Stimulated activated naive CD8-positive, alpha-beta T cell treated with anti-CD3 and anti-CD28 coated beads, Interleukin-15, amount 100 ng/mL, for 72 hours (primary cell): ENCODE results near the gene SLC17A9.
A peak's percentile ranks its signal among the peaks of the same experiment; 100 is the strongest.

ENCODE experiments used
- ATAC-seq: fragments of 150-1000 bp; cut with Tn5 transposase; 2 replicates; pipeline ENCODE4 v1.10.0; 2021; ENCODE audit warnings: mild to moderate bottlenecking, moderate library complexity
- DNase-seq, 2 donors: peaks; one replicate each; pipeline ENCODE4 v3.0.0; 2021 to 2022
- H3K27ac Mint-ChIP-seq, 2 donors: one replicate each; pipeline ENCODE4 v1.8.0; 2022; ENCODE audit warnings: mild to moderate bottlenecking in 2 of 2, mixed read lengths in 2 of 2, moderate library complexity in 2 of 2
- H3K27me3 Mint-ChIP-seq: one replicate; pipeline ENCODE4 v1.8.0; 2022; ENCODE audit warnings: mixed read lengths
- H3K4me1 Mint-ChIP-seq: one replicate; pipeline ENCODE4 v1.8.0; 2022; ENCODE audit warnings: mild to moderate bottlenecking, mixed read lengths
- H3K4me3 Mint-ChIP-seq, 2 donors: one replicate each; pipeline ENCODE4 v1.8.0; 2022; ENCODE audit warnings: mild to moderate bottlenecking in 2 of 2, mixed read lengths in 2 of 2, moderate library complexity in 1 of 2
- H3K9me3 Mint-ChIP-seq, 2 donors: one replicate each; pipeline ENCODE4 v1.8.0; 2022; ENCODE audit warnings: mixed read lengths in 2 of 2

The SLC17A9 gene

DNA sequence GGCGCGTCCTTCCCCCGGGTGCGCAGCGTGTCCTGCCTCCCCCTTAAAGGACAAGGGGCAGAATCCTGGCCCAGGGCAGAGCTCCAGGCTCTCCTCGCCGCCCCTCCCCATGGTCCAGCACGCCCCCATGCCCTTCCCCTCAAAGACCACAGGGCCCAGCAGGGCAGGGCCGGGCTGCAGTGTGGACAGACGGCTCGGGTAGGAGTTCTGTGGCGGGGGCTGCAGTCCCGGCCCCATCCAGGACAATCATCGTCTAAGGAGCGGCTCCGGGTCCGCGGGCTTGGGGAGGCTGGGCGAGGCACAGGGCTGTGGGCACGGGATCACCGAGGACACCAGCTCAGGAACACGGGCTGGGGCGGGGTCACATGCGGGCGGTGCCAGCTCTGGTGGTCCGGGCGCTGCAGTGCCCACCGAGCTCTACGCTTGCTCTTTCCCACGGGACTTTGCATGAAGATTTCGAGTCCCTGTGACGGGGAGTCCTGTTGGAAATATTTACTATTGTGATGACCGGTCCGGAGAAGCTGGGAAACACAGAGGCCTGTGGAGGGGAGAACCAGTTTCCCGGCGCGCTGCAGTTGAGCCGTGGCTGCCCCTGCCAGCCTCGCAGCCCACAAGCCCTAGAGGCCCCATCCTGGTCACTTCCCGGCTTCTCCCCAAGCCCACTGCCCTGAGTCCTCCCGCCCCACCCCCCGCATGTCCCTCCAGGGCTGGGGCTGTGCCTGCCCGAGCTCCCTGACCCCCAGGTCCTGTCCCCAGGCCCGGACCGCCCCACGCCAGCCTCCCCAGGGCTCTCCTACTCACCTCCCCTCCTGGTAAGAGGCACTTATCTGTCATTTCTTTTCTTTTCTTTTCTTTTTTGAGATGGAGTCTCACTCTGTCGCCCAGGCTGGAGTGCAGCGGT lies 20.6 kb downstream of the SLC17A9 start:
- peak overlapping the region; percentile 58 to 75 for H3K4me3 Mint-ChIP-seq
- H3K9me3 Mint-ChIP-seq, result no peaks in the 10 kb centered on the region
- H3K27ac Mint-ChIP-seq, result no peak overlapping the region

DNA sequence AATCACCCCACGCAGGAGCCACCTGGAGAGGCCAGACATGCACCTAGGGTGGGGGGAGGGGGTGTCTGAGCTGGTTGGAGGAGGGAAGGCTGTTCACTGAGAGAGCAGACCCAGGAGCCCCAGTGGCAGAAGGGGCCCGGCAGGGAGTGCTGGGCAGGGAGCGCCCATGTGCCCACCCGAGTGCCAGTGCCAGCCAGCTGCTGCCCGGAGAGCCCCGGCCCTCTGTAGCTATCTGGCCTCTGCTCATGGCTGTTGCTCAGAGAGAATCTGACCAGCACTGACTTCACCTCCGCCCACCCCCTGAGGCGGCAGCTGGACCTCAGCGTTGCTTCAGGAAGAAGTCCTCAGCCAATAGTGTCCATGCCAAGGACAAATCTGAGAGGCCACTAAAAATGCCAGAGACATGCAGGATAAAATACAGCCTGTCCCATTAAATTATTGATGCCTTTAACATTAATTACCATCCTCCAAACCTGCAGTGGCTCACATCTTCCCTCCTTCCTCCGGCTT lies 22.8 kb downstream of the SLC17A9 start:
- Mint-ChIP-seq H3K27ac (no peak overlapping the region), H3K4me3 (no peak overlapping the region), H3K27me3 (peaks cover 90% of the 10 kb centered on the region), H3K4me1 (peaks cover 52% of the 10 kb centered on the region), H3K9me3 (no peaks in the 10 kb centered on the region)
- no peak for ATAC-seq
- no peak for DNase-seq

More for the DNA sequence above, 20.6 kb downstream of the SLC17A9 start:
- peaks cover 35% of the 10 kb centered on the region for H3K4me1 Mint-ChIP-seq
- peaks cover 68% of the 10 kb centered on the region for H3K27me3 Mint-ChIP-seq
- no peak for DNase-seq
- ATAC-seq, result no peak

DNA sequence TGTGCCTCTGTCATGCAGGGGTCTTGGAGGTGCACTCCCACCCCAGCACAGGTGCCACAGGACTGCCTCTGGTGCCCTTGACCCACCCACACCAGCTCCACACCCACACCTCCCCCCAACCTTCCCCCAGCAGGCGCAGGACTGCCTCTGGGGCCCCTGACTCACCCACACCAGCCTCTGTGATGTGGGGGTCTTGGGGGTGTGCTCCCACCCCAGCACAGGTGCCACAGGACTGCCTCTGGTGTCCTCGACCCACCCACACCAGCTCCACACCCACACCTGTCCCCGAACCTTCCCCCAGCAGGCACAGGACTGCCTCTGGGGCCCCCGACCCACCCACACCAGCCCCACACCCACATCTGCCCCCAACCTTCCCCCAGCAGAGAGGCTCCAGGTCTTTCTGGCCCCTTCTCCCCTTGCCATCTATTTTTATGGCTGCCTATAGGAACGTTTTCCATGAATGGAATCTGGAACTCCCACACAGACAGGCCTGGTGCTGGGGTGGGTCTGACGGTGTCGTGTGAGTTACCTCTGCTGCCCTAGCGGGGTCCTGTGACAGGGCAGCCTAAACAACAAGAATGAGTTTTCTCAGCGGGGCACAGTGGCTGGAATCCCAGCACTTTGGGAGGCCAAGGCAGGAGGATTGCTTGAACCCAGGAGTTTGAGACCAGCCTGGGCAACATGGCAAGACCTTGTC lies 23.5 kb downstream of the SLC17A9 start:
- H3K27ac Mint-ChIP-seq, result no peak overlapping the region
- peaks cover 96% of the 10 kb centered on the region for H3K27me3 Mint-ChIP-seq
- H3K9me3 Mint-ChIP-seq, result no peaks in the 10 kb centered on the region
- no peak overlapping the region for H3K4me3 Mint-ChIP-seq
- DNase-seq, result no peak
- peaks cover 58% of the 10 kb centered on the region for H3K4me1 Mint-ChIP-seq
- ATAC-seq, result no peak

DNA sequence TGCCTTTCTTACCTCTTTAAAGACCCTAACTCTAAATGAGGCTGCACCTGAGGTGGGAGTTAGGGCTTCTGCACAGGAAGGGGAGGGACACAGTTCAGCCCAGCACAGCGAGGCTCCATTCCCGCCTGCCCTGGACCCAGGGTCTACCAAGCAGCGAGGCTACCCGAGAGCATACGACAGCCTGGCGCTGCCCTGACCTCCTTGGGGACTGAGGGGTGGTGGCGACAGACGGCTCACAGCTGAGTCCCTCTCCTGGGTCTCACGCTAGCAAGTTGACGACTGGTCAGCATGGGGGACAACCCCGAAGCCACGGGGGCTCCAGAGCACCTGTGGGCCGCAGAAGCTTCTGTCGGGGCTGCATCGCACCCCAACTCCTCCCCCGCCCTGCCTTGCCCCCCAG lies 24.4 kb downstream of the SLC17A9 start:
- ATAC-seq (no peak), DNase-seq (no peak)
- H3K9me3 Mint-ChIP-seq, result no peaks in the 10 kb centered on the region
- no peak overlapping the region for H3K27ac Mint-ChIP-seq
- H3K4me1 Mint-ChIP-seq, result peaks cover 60% of the 10 kb centered on the region
- H3K27me3 Mint-ChIP-seq, result peaks cover 96% of the 10 kb centered on the region
- no peak overlapping the region for H3K4me3 Mint-ChIP-seq

DNA sequence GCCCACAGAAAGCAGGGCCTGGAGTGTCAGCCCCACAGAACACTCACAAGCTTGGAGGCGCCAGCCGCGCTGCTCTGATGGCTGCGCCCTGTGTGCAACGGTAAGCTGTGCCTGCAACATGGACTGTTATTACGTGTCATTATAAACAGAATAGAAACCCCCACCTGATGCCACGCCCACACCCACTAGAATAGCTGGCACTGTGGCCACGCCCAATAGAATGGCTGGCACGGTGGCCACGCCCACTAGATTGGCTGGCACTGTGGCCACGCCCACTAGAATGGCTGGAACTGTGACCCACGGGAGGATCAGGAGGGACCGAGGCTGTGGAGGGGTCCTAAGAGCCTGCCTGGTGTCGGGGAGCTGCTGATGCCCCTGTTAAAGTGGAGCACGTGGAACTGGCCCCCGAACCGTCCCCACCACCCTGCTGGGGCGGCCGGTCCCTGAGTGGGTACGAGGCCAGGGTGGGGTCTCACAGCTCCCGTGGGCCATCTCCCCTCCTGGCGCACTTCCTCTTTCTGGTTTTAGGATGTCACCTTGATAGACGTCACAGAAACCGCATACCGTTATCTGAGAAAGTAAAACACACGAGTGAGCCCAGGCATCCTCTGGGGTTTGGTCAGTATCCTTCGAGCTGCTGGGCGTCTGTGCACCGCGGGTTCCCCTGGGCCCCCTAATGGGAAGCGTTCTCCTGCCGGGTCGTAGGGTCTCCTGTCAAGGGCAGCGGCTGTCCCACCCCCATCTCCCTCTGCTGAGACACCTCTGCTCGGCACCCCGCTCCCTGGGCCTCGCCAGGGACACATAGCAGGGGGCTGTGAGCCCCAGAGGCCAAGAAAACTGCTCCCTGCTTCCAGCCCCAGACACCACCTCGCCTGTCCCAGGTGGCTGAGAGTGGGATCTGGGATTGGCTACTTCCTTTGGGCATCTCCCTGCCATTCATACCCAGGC lies 25.4 kb downstream of the SLC17A9 start:
- Mint-ChIP-seq H3K4me3 (peak overlapping the region; percentile 70 to 78), H3K9me3 (no peaks in the 10 kb centered on the region), H3K27me3 (peaks cover 94% of the 10 kb centered on the region), H3K4me1 (peaks cover 59% of the 10 kb centered on the region), H3K27ac (peak overlapping the region in 1 of 2 donors; percentile 25)
- ATAC-seq, result peak; percentile 87
- DNase-seq, result peak; percentile 66 to 85

DNA sequence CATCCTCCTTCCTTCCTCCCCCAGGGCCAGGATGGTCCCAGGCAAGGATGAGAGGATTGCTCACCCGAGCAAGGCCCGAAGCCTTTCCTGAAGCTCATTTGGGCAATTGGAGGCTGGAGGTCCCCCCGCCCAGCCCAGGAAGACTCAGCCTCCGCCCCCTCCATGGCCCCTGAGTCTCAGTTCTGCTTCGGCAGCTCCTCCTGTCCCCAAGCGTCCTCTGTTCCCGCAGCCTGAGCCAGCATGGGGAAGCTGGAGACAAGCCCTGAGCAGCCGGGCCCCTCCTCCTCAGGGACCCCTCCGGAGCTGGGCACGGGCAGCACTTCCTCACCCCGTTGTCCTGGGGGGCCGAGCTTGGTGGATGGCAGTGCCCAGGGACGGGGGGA lies 26.0 kb downstream of the SLC17A9 start:
- peaks cover 52% of the 10 kb centered on the region for H3K4me1 Mint-ChIP-seq
- H3K27me3 Mint-ChIP-seq, result peaks cover 94% of the 10 kb centered on the region

DNA sequence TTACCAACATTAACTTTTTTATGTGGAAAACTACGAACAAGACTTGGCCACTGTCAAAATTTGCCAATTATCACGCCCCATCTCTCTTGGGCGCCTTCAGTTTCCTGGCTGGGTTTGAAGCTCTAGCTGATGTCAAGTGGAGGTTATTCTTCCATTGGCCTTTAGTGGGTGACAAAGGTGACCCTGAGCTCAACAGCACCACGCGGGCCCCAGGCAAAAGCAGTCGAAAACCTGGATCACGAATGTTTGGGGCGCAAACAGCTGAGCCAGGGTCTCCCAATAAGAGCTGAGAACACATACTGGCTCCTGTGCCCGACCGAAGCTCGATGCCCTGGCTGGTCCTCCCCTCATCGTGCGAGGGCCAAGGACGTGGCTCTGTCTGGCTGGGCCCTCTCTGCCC lies 26.8 kb downstream of the SLC17A9 start:
- Mint-ChIP-seq H3K4me3 (no peak overlapping the region), H3K9me3 (no peaks in the 10 kb centered on the region), H3K27ac (no peak overlapping the region), H3K4me1 (peaks cover 51% of the 10 kb centered on the region), H3K27me3 (peaks cover 94% of the 10 kb centered on the region)
- ATAC-seq (no peak), DNase-seq (no peak)

More for the DNA sequence above, 26.0 kb downstream of the SLC17A9 start:
- Mint-ChIP-seq H3K9me3 (no peaks in the 10 kb centered on the region), H3K4me3 (peak overlapping the region; percentile 70 to 78), H3K27ac (peak overlapping the region in 1 of 2 donors; percentile 25)
- DNase-seq (no peak), ATAC-seq (no peak)

DNA sequence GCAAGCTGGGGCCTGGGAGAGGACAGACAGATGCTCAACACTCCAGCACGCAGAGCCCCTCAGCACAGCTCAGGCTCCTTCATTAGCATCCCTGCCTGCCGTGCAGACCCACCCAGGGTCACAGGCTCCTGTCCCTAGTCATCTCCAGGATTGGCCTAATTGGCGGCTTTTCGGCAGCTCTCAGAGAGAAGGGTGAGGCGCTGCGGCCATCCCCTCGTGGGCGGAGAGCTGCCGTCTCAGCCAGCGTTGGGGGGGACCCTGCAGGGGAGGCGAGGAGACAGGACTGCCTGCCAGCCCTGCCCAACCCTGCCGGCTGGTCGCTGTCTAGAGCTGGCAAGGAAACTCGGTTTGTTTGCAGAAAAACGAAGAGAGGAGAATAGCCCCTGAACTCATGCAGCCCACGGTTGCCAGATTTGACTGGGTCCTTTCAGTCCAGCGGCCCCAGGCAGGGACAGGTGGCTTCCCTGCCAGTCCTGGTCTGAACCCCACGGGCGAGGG lies 27.4 kb downstream of the SLC17A9 start:
- ATAC-seq (no peak), DNase-seq (no peak)
- Mint-ChIP-seq H3K4me3 (peak overlapping the region in 1 of 2 donors; percentile 26), H3K27ac (no peak overlapping the region), H3K9me3 (no peaks in the 10 kb centered on the region), H3K4me1 (peaks cover 51% of the 10 kb centered on the region), H3K27me3 (peaks cover 94% of the 10 kb centered on the region)

DNA sequence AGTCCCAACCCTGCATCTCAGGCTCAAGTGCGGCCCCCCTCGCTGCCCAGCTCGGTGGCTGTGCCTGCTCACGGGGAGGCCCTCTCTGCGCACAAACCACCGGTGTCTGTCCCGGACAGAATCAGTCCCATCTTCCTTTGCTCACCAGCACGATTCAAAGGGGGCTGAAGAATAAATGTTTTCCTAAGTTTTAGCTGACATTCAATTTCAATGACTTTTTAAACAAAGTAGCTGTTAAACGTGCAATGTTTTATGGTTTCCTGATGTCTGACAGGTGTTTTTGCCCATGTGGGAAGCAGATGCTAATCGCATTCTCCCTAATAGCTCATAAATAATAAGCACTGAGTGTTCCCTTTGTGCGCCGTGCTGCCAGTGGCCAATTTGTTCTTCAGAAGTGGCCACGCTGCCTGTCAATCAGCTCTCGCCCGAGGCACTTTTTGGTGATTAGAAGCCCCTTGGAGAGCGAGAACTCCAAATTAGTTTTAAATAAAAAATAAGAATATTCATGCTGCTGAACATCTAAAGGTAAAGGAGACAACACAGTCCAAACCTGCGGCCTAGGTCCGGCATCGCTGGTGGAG lies 28.0 kb downstream of the SLC17A9 start:
- no peaks in the 10 kb centered on the region for H3K9me3 Mint-ChIP-seq
- H3K27ac Mint-ChIP-seq, result no peak overlapping the region
- no peak for ATAC-seq
- DNase-seq, result no peak
- H3K27me3 Mint-ChIP-seq, result peaks cover 93% of the 10 kb centered on the region
- peaks cover 51% of the 10 kb centered on the region for H3K4me1 Mint-ChIP-seq
- peak overlapping the region in 1 of 2 donors; percentile 4 for H3K4me3 Mint-ChIP-seq

DNA sequence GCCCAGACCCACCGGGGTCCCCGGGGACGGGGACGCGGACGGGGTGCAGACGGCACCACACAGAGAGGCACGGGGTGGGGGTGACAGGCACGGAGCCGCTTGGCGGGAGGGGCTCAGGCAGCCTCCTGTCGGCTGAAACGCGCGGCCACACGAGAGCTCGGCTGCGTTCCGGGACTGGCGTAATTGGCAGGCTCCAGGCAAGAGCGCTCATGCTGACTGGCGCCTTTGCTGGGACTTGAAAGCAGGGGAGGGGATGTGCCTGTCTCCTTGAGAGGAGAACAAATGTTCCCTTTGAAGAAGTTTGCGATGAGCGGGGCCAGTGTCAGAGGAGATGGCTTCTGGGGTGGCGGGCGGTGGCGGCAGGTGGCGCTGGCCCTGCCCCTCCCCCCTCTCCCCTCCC lies 28.5 kb downstream of the SLC17A9 start:
- no peaks in the 10 kb centered on the region for H3K9me3 Mint-ChIP-seq
- no peak for DNase-seq
- H3K4me3 Mint-ChIP-seq, result peak overlapping the region in 1 of 2 donors; percentile 39
- no peak overlapping the region for H3K27ac Mint-ChIP-seq
- peak; percentile 1 for ATAC-seq
- peaks cover 51% of the 10 kb centered on the region for H3K4me1 Mint-ChIP-seq
- peaks cover 89% of the 10 kb centered on the region for H3K27me3 Mint-ChIP-seq

DNA sequence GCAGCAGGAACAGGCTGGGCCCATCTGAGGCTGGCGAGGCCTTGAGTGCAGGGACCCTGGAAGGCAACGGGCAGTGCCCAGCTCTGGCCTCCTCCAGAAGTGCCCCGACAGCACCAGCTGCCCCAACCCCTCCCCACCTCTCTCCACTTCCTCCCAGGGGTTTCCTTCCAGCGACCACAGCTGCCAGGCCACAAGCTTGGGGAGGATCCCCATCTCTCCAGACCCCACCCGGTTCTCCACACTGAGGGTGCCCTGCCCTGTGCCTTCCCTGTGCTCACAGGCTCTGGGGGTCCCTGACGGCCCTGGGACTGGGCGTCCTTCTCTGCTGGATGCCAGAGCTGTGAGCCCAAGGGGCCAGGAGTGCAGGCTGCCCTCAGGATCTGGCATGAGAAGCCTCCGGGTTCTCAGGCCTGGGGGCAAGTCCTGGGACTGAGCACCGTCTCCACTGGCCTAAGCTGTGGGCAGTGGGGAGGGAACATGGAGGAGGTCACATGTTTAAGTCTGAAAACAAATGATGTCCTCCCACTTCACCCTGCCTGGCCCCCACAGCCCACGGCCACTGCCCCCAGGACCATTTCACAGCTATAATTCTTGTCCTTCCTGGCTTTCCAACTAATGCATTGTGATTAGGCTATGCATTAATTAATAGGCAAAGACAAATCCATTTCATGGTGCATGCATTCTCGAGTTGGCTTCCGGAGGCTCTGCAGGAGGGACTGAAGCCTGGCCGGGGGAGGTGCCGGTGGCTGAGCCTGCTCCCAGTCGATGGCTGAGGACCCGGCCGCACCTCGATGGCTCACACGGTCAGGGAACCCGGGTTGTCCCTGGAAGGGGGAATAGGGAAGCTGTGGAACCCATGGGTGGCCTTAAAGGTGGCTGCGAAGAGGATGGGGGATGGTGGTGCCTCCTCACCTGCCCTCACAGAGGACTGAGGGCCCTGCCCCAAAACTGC lies 29.9 kb downstream of the SLC17A9 start:
- H3K9me3 Mint-ChIP-seq, result no peaks in the 10 kb centered on the region
- H3K4me3 Mint-ChIP-seq, result no peak overlapping the region
- ATAC-seq, result no peak
- H3K27me3 Mint-ChIP-seq, result peaks cover 74% of the 10 kb centered on the region
- no peak for DNase-seq
- H3K27ac Mint-ChIP-seq, result no peak overlapping the region
- peaks cover 48% of the 10 kb centered on the region for H3K4me1 Mint-ChIP-seq

DNA sequence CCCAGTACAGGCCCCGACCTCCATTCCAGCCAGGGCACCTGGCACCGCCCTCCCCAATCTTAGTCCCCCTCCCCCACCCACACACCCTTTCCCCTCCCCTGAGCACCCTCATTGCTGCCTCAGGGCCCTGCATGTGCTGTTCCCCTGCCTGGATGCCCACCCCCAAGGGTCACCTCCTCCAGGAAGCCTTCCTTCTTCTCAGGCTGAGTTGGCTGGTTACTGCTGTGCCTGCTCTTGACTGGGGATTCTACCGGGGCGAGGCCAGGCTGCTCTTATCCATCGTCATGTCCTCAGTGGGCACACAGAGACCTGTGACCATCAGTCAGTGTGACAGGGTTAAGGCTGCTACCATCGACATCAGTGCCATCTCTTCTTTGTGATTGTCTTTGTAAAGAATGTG lies 30.7 kb downstream of the SLC17A9 start:
- no peak overlapping the region for H3K27ac Mint-ChIP-seq
- ATAC-seq (no peak), DNase-seq (no peak)
- H3K27me3 Mint-ChIP-seq, result peaks cover 66% of the 10 kb centered on the region
- H3K4me1 Mint-ChIP-seq, result peaks cover 40% of the 10 kb centered on the region
- no peaks in the 10 kb centered on the region for H3K9me3 Mint-ChIP-seq
- no peak overlapping the region for H3K4me3 Mint-ChIP-seq

DNA sequence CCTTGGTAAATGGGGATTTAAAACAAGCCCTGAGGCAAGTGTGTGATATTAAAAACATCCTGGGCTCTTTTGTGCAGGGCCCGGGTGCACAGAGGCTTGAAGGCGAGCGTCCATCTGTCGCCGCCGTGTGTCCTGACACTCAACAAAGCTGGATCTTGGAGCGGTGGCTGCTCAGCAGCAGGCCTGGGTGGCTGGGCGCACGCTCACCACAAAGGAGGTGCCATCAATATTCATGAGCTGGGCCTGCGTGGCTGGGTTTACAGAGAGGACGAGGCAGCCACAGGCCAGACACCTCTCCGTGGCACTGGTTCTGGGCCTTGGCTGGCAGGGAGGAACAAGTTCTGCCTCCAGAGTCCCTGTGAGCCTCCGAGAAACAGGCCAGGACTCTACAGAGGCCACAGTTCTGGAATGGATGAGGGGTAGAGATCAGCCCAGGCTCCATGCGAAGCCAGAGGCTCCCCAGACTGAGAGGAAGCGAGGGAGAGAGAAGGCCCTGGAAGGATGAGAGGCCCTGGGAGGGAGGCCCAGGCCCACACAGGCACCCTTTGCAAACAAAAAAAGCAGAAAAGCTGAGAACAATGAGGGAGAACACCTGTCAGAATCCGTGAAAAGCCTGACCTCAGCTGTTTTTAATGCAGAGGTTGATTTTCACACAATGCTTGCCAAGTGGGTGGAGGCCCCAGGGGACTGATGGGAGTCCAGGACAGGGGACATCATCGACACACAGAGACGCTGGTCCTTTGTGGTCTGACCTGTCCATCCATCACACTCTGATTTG lies 32.3 kb downstream of the SLC17A9 start:
- H3K9me3 Mint-ChIP-seq, result no peaks in the 10 kb centered on the region
- no peak for ATAC-seq
- no peak for DNase-seq
- H3K27me3 Mint-ChIP-seq, result peaks cover 50% of the 10 kb centered on the region
- peak overlapping the region in 1 of 2 donors; percentile 81 for H3K27ac Mint-ChIP-seq
- H3K4me3 Mint-ChIP-seq, result no peak overlapping the region
- peaks cover 39% of the 10 kb centered on the region for H3K4me1 Mint-ChIP-seq
